HG03064 (cell line): Measurements from ENCODE around the gene SIX4.

ENCODE experiments used
- ATAC-seq: cut with Tn5 transposase; IDR thresholded peaks from one replicate; pipeline ENCODE4 v1.9.1; 2021; ENCODE audit warnings: low read depth; ENCODE audit not compliant: unreplicated experiment

The SIX4 gene

GRCh38 chr14:60662982-60663381 lies 61.2 kb downstream of the SIX4 start:
- no peak for ATAC-seq

- no peak for ATAC-seq
Observed at GRCh38 chr14:60661721-60662120, 62.4 kb downstream of the SIX4 start.
